B cell (primary cell): Measurements from ENCODE around the gene EFCAB8. TPM values are rescaled to one million over a fixed set of nuclear protein-coding genes. Genes with fewer than 3 reads are reported as not detected.

ENCODE experiments used
- ATAC-seq: fragments of 200-7000 bp; cut with Tn5 transposase; one replicate; pipeline ENCODE4 v1.10.0; 2021; ENCODE audit warnings: low read depth, mild to moderate bottlenecking, moderate number of reproducible peaks, moderate library complexity
- CTCF ChIA-PET: fragments of 350-600 bp; sonication (Branson Sonifier 250); formaldehyde crosslinking; loops from one replicate; lab custom pipeline; 2021; ENCODE audit warnings: antibody characterized with exemption, inconsistent platforms; lab: Charles Lee
- POLR2A ChIA-PET: fragments of 350-600 bp; sonication (Branson Sonifier 250); formaldehyde crosslinking; loops from one replicate; lab custom pipeline; 2021; ENCODE audit warnings: antibody characterized with exemption; lab: Charles Lee
- DNase-seq: peaks from one replicate; pipeline ENCODE4 v3.0.0; 2013
- H2AFZ ChIP-seq: 2 replicates; pipeline ENCODE4 v1.6.1; 2012; ENCODE audit warnings: mild to moderate bottlenecking, low read depth, low read length; ENCODE audit not compliant: insufficient read depth, poor library complexity, severe bottlenecking
- H3K27ac ChIP-seq, 2 donors: 1 replicate in 1 of 2; 2 replicates in 1 of 2; pipeline ENCODE4 v1.5.1; 2012 to 2013; ENCODE audit warnings: low read length in 2 of 2, mild to moderate bottlenecking in 2 of 2, moderate library complexity in 1 of 2
- H3K27me3 ChIP-seq, 4 experiments: fragments of 200-600 bp in 1 of 4; sonication (generic) in 1 of 4; replicated peaks in 1 of 4; 1 replicate in 2 of 4; 2 replicates in 2 of 4; pipeline versions ENCODE4 v1.6.1 to v1.7.0; 2013 to 2016; ENCODE audit warnings: low read length in 3 of 4, mild to moderate bottlenecking in 2 of 4, mixed read lengths in 1 of 4, moderate library complexity in 1 of 4; ENCODE audit not compliant: insufficient read depth in 4 of 4, control insufficient read depth in 3 of 4; ENCODE audit errors: control extremely low read depth in 1 of 4
- H3K36me3 ChIP-seq, 2 experiments: replicated peaks in 1 of 2; 1 replicate in 1 of 2; 2 replicates in 1 of 2; pipeline versions ENCODE4 v1.6.1 to v1.7.1; 2013; ENCODE audit warnings: low read length in 1 of 2; ENCODE audit not compliant: insufficient read depth in 2 of 2, control insufficient read depth in 1 of 2; ENCODE audit errors: control extremely low read depth in 1 of 2, extremely low read depth in 1 of 2
- H3K4me1 ChIP-seq, 2 donors: fragments of 200-600 bp in 1 of 2; sonication (generic) in 1 of 2; 1 replicate in 1 of 2; 2 replicates in 1 of 2; pipeline versions ENCODE4 v1.5.1 to v1.6.1; 2013 to 2017; ENCODE audit warnings: low read length in 2 of 2; ENCODE audit not compliant: control insufficient read depth in 2 of 2, insufficient read depth in 2 of 2
- H3K4me2 ChIP-seq: replicated peaks from 2 replicates; pipeline ENCODE3; 2012; ENCODE audit warnings: mild to moderate bottlenecking, low read depth, low read length; ENCODE audit not compliant: poor library complexity, severe bottlenecking
- H3K4me3 ChIP-seq, 5 experiments: fragments of 200-600 bp in 1 of 5; sonication (generic) in 1 of 5; 1 replicate in 3 of 5; 2 replicates in 2 of 5; pipeline versions ENCODE4 v1.5.1 to v1.7.0; 2011 to 2016; ENCODE audit warnings: low read length in 4 of 5, mild to moderate bottlenecking in 4 of 5, low read depth in 2 of 5, control low read depth in 1 of 5, moderate library complexity in 1 of 5; ENCODE audit not compliant: insufficient read depth in 1 of 5; ENCODE audit errors: control extremely low read depth in 1 of 5, extremely low read depth in 1 of 5
- H3K79me2 ChIP-seq: fragments of 200-600 bp; sonication (generic); one replicate; pipeline ENCODE4 v1.6.0; 2016; ENCODE audit warnings: low read length; ENCODE audit not compliant: control insufficient read depth, insufficient read depth
- H3K9ac ChIP-seq: fragments of 200-600 bp; sonication (generic); 2 replicates; pipeline ENCODE4 v1.6.1; 2017; ENCODE audit warnings: mild to moderate bottlenecking, low read length, moderate library complexity
- H3K9me3 ChIP-seq, 3 donors: one replicate each; pipeline versions ENCODE4 v1.6.1 to v1.7.1; 2013; ENCODE audit warnings: low read length in 2 of 3; ENCODE audit not compliant: control insufficient read depth in 2 of 3, insufficient read depth in 1 of 3; ENCODE audit errors: control extremely low read depth in 1 of 3
- H4K20me1 ChIP-seq: 2 replicates; pipeline ENCODE4 v1.6.0; 2012; ENCODE audit warnings: mild to moderate bottlenecking, low read length; ENCODE audit not compliant: insufficient read depth, control insufficient read depth, poor library complexity, severe bottlenecking
- H3K27ac Mint-ChIP-seq: one replicate; pipeline ENCODE4 v1.8.0; 2021; ENCODE audit warnings: mixed read lengths
- H3K27me3 Mint-ChIP-seq: one replicate; pipeline ENCODE4 v1.8.0; 2021; ENCODE audit warnings: mixed read lengths
- H3K4me1 Mint-ChIP-seq: one replicate; pipeline ENCODE4 v1.8.0; 2021; ENCODE audit warnings: mixed read lengths
- H3K4me3 Mint-ChIP-seq: one replicate; pipeline ENCODE4 v1.8.0; 2021; ENCODE audit warnings: mixed read lengths
- H3K9me3 Mint-ChIP-seq: one replicate; pipeline ENCODE4 v1.8.0; 2022; ENCODE audit warnings: mixed read lengths; ENCODE audit not compliant: insufficient read depth
- CTCF ChIP-seq: fragments of 200-600 bp; IDR thresholded peaks from one replicate; pipeline ENCODE4 v1.8.0; 2022; ENCODE audit warnings: antibody characterized with exemption, mild to moderate bottlenecking
- EZH2 ChIP-seq: IDR thresholded peaks from 2 replicates; pipeline ENCODE4 v1.6.1; 2012; ENCODE audit warnings: borderline replicate concordance, low read depth, mild to moderate bottlenecking, moderate library complexity, low read length; ENCODE audit not compliant: insufficient read depth, poor library complexity, severe bottlenecking
- WGBS: methylation state at CpG from one replicate; pipeline ENCODE4 v1.1.5; 2013; ENCODE audit warnings: missing lambda C conversion rate; ENCODE audit not compliant: insufficient coverage; 5-methylcytosine and 5-hydroxymethylcytosine counted together
- intact Hi-C: fragments of 100-400 bp; cut with micrococcal nuclease; formaldehyde crosslinking; loops from one replicate; pipeline ENCODE4 v1.10.0; 2022
- polyA plus RNA-seq: library from polyadenylated mRNA; depleted of rRNA; stranded (reverse); fragments of >200 nt; gene quantifications from 2 replicates; pipeline ENCODE4 v1.2.3, GENCODE V29; 2012
- total RNA-seq, 2 donors: library from RNA; stranded (reverse); fragments of 120-200 nt in 1 of 2; gene quantifications; 1 replicate in 1 of 2; 2 replicates in 1 of 2; pipeline versions ENCODE4 v1.2.3 to v1.2.4, GENCODE V29; 2013 to 2022

Gene EFCAB8
- total and polyA plus RNA-seq, 2 donors (not counting 1 experiment from before 2014, with no cell fraction given), result 0.72 to 2.3 TPM

- H3K4me1 Mint-ChIP-seq, result peaks cover under 1% of the 10 kb centered on the region
- TF ChIP-seq EZH2, result no peak
- no peak for TF ChIP-seq CTCF
- H3K9me3 Mint-ChIP-seq, result no peaks in the 10 kb centered on the region
- Histone ChIP-seq H3K9me3 (no peaks in the 10 kb centered on the region), H2AFZ (no peak overlapping the region), H3K27me3 (no peaks in the 10 kb centered on the region), H3K9ac (no peak overlapping the region), H3K27ac (no peak overlapping the region), H4K20me1 (peaks cover 61% of the 10 kb centered on the region), H3K4me2 (no peak overlapping the region), H3K79me2 (peaks cover 53% of the 10 kb centered on the region), H3K4me3 (no peak overlapping the region), H3K4me1 (no peaks in the 10 kb centered on the region), H3K36me3 (peaks cover 10 to 73% of the 10 kb centered on the region in 2 experiments)
- DNase-seq (no peak), ATAC-seq (no peak)
- H3K4me3 Mint-ChIP-seq, result no peak overlapping the region
- H3K27ac Mint-ChIP-seq, result no peak overlapping the region
- no peaks in the 10 kb centered on the region for H3K27me3 Mint-ChIP-seq
- intact Hi-C loops, result no loop called here
- WGBS, result no CpG with 5 or more reads among the region's 1 CpG
- CTCF ChIA-PET, result interaction anchor here (1.1 kb wide), 1 partner anchor 17 kb away, joined by 3 read pairs; no protein-coding TSS in a partner anchor
- POLR2A ChIA-PET, result no interaction called here
Observed at GRCh38 chr20:32837157-32837556, 21.6 kb upstream of the EFCAB8 start.

GRCh38 chr20:32839227-32839981, 19.3 kb upstream of the EFCAB8 start:
- DNase-seq, result no peak
- ATAC-seq, result no peak
- H3K4me1 Mint-ChIP-seq, result peaks cover 6% of the 10 kb centered on the region
- Histone ChIP-seq H3K36me3 (peaks cover 8 to 79% of the 10 kb centered on the region in 2 experiments), H2AFZ (no peak overlapping the region), H3K4me1 (no peaks in the 10 kb centered on the region), H4K20me1 (peaks cover 66% of the 10 kb centered on the region), H3K4me3 (no peak overlapping the region), H3K27ac (no peak overlapping the region), H3K4me2 (no peak overlapping the region), H3K9ac (no peak overlapping the region), H3K27me3 (no peaks in the 10 kb centered on the region), H3K79me2 (peaks cover 55% of the 10 kb centered on the region), H3K9me3 (no peaks in the 10 kb centered on the region)
- intact Hi-C loops, result no loop called here
- POLR2A ChIA-PET, result no interaction called here
- H3K27ac Mint-ChIP-seq, result no peak overlapping the region
- no peaks in the 10 kb centered on the region for H3K27me3 Mint-ChIP-seq
- CTCF ChIA-PET, result interaction anchor here (0.6 kb wide), 1 partner anchor 9 kb away, joined by 4 read pairs; no protein-coding TSS in a partner anchor
- TF ChIP-seq EZH2, result no peak
- no peak for TF ChIP-seq CTCF
- H3K4me3 Mint-ChIP-seq, result no peak overlapping the region
- 82% methylated on average over 17 of the region's 17 CpGs for WGBS
- H3K9me3 Mint-ChIP-seq, result no peaks in the 10 kb centered on the region
